GM18499 (cell line): ENCODE measurements around the gene TNNC2.
A peak's percentile ranks its signal among the peaks of the same experiment; 100 is the strongest.
"Not testable (repeated sequence)": the region's sequence is repeated elsewhere in the genome, so short reads cannot be mapped to it uniquely, and the experiment has no call there.

Source experiments
- ATAC-seq: cut with Tn5 transposase; IDR thresholded peaks from one replicate; pipeline ENCODE4 v1.9.1; 2021; ENCODE audit warnings: moderate number of reproducible peaks; ENCODE audit not compliant: insufficient read depth, unreplicated experiment

TNNC2 gene

GRCh38 chr20:45827030-45827652 lies at the start of gene TNNC2:
TNNC2 (minus strand) TSS chr20:45827312; CDS start chr20:45827248, 64 bp downstream.
- ATAC-seq: no peak

- ATAC-seq: no peak
Observed at GRCh38 chr20:45874576-45874975, 47.5 kb upstream of the TNNC2 start.

GRCh38 chr20:45874104-45874481 lies 47.0 kb upstream of the TNNC2 start:
- ATAC-seq: not testable (repeated sequence)

- no peak for ATAC-seq
Observed at GRCh38 chr20:45873409-45874103, 46.4 kb upstream of the TNNC2 start.

GRCh38 chr20:45872626-45873025 lies 45.5 kb upstream of the TNNC2 start:
- ATAC-seq: no peak

- no peak for ATAC-seq
Observed at GRCh38 chr20:45867819-45868176, 40.7 kb upstream of the TNNC2 start.

- no peak for ATAC-seq
Observed at GRCh38 chr20:45867136-45867818, 40.2 kb upstream of the TNNC2 start.

GRCh38 chr20:45866454-45866853 lies 39.3 kb upstream of the TNNC2 start:
- no peak for ATAC-seq

GRCh38 chr20:45863543-45864470 lies 36.7 kb upstream of the TNNC2 start:
- ATAC-seq: no peak

GRCh38 chr20:45861221-45862075 lies 34.3 kb upstream of the TNNC2 start:
- no peak for ATAC-seq

GRCh38 chr20:45860560-45861220 lies 33.6 kb upstream of the TNNC2 start:
- ATAC-seq: no peak

- no peak for ATAC-seq
Observed at GRCh38 chr20:45859916-45860315, 32.8 kb upstream of the TNNC2 start.

- ATAC-seq: no peak
Observed at GRCh38 chr20:45857882-45858216, 30.7 kb upstream of the TNNC2 start.

GRCh38 chr20:45857114-45857881 lies 30.2 kb upstream of the TNNC2 start, which contains the start of the genes ACOT8 and ZSWIM3:
ACOT8 (minus strand) TSS chr20:45857392; CDS start chr20:45857315, 77 bp downstream.
ZSWIM3 (plus strand) TSS chr20:45857614; CDS start chr20:45857826, 212 bp downstream.
- peak; percentile 87 for ATAC-seq

GRCh38 chr20:45853484-45853883 lies 26.4 kb upstream of the TNNC2 start:
- no peak for ATAC-seq

GRCh38 chr20:45852326-45852725 lies 25.2 kb upstream of the TNNC2 start:
- no peak for ATAC-seq

- ATAC-seq: no peak
Observed at GRCh38 chr20:45851501-45851900, 24.4 kb upstream of the TNNC2 start.

- ATAC-seq: no peak
Observed at GRCh38 chr20:45850926-45851325, 23.8 kb upstream of the TNNC2 start.
